ENCODE data around the gene IKZF2. TPM values are rescaled to one million over a fixed set of nuclear protein-coding genes. Genes with fewer than 3 reads are reported as not detected.

The IKZF2 gene
- total RNA-seq, 1 experiment from 2014 or later: 8.8 TPM

GRCh38 chr2:213104092-213104902 is 47.1 kb downstream of the IKZF2 start:
- Mint-ChIP-seq H3K27me3 (ENCODE audit: insufficient read depth, unreplicated experiment) (no peaks in the 10 kb centered on the region), H3K9me3 (ENCODE audit: unreplicated experiment) (no peaks in the 10 kb centered on the region), H3K4me1 (ENCODE audit: insufficient read depth, unreplicated experiment) (peaks cover 10% of the 10 kb centered on the region), H3K36me3 (ENCODE audit: insufficient read depth, unreplicated experiment) (no peaks in the 10 kb centered on the region), H3K4me3 (ENCODE audit: unreplicated experiment) (no peak overlapping the region), H3K27ac (ENCODE audit: low read depth, unreplicated experiment) (no peak overlapping the region)
- ChIA-PET POLR2A (interaction anchor here (1.2 kb wide), 1 partner anchor 40 kb away, joined by 4 read pairs; no protein-coding TSS in a partner anchor), CTCF (interaction anchor here (0.9 kb wide), 1 partner anchor 109 kb away, joined by 3 read pairs; no protein-coding TSS in a partner anchor)
- intact Hi-C loops (cut with micrococcal nuclease): no loop called here
- no TSS peak for BruUV-seq (replicated peaks)
- DNase-seq (ENCODE audit: unreplicated experiment): peak; percentile 36
- TF ChIP-seq, protein P1, sequence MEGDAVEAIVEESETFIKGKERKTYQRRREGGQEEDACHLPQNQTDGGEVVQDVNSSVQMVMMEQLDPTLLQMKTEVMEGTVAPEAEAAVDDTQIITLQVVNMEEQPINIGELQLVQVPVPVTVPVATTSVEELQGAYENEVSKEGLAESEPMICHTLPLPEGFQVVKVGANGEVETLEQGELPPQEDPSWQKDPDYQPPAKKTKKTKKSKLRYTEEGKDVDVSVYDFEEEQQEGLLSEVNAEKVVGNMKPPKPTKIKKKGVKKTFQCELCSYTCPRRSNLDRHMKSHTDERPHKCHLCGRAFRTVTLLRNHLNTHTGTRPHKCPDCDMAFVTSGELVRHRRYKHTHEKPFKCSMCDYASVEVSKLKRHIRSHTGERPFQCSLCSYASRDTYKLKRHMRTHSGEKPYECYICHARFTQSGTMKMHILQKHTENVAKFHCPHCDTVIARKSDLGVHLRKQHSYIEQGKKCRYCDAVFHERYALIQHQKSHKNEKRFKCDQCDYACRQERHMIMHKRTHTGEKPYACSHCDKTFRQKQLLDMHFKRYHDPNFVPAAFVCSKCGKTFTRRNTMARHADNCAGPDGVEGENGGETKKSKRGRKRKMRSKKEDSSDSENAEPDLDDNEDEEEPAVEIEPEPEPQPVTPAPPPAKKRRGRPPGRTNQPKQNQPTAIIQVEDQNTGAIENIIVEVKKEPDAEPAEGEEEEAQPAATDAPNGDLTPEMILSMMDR (IDR thresholded peaks at IDR 0.05; ENCODE audit: unreplicated experiment): no peak

DNA sequence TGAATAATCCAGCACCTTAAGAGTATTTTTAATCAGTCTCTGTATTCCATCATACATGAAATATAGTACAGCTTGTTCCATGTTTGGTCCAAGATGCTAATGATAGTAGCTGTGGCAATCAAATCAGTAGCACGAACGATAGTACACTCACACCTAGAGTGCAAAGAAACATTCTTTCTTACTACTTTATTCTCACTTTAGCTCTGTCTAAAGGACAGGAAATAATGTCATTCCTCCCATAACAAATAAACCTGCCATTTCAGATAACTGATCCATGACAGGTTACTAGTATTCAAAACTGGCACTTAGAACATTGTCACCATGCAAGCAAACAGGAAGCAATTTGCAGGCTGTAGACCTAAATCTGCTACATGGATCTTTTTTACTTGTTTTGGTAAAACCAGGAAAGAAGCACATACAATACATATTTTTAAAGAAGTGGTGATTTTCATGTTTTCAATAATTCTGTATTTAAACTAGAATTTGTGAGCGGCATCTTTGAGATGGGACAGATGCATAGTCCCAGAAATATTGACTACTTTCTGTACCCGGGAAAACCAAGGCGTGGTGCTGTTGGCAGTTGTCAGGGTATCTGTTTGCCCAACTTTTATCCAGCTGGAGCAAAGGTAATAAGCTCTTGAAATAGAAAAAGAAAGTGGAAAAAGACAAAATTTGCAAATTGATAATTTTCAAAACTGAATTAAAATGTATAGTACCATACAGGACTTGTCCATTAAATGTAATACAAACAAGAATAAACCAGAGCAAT is 49.5 kb downstream of the IKZF2 start:
- intact Hi-C loops (cut with micrococcal nuclease): no loop called here
- POLR2A ChIA-PET: interaction anchor here (0.7 kb wide), 1 partner anchor 20 kb away, joined by 3 read pairs; no protein-coding TSS in a partner anchor

GRCh38 chr2:213101109-213101508 is 50.3 kb downstream of the IKZF2 start:
- peaks cover 10% of the 10 kb centered on the region for H3K4me1 Mint-ChIP-seq (ENCODE audit: insufficient read depth, unreplicated experiment)
- H3K27me3 Mint-ChIP-seq (ENCODE audit: insufficient read depth, unreplicated experiment): no peaks in the 10 kb centered on the region
- no peak overlapping the region for H3K27ac Mint-ChIP-seq (ENCODE audit: low read depth, unreplicated experiment)
- TF ChIP-seq, protein P1 (IDR thresholded peaks at IDR 0.05; ENCODE audit: unreplicated experiment): no peak
- H3K36me3 Mint-ChIP-seq (ENCODE audit: insufficient read depth, unreplicated experiment): no peaks in the 10 kb centered on the region
- H3K9me3 Mint-ChIP-seq (ENCODE audit: unreplicated experiment): no peaks in the 10 kb centered on the region
- H3K4me3 Mint-ChIP-seq (ENCODE audit: unreplicated experiment): no peak overlapping the region
- intact Hi-C loops (cut with micrococcal nuclease): no loop called here
- ChIA-PET CTCF (no interaction called here), POLR2A (interaction anchor here (0.7 kb wide), 1 partner anchor 20 kb away, joined by 3 read pairs; no protein-coding TSS in a partner anchor)
- no TSS peak for BruUV-seq (replicated peaks)
- no peak for DNase-seq (ENCODE audit: unreplicated experiment)

More for the DNA sequence above, 49.5 kb downstream of the IKZF2 start:
- CTCF ChIA-PET: interaction anchor here (1.6 kb wide), 1 partner anchor 210 kb away, joined by 5 read pairs; no protein-coding TSS in a partner anchor
- TF ChIP-seq, protein P1 (IDR thresholded peaks at IDR 0.05; ENCODE audit: unreplicated experiment): no peak
- Mint-ChIP-seq H3K4me3 (ENCODE audit: unreplicated experiment) (no peak overlapping the region), H3K9me3 (ENCODE audit: unreplicated experiment) (no peaks in the 10 kb centered on the region), H3K36me3 (ENCODE audit: insufficient read depth, unreplicated experiment) (no peaks in the 10 kb centered on the region), H3K27ac (ENCODE audit: low read depth, unreplicated experiment) (no peak overlapping the region), H3K4me1 (ENCODE audit: insufficient read depth, unreplicated experiment) (peaks cover 10% of the 10 kb centered on the region), H3K27me3 (ENCODE audit: insufficient read depth, unreplicated experiment) (no peaks in the 10 kb centered on the region)
- no peak for DNase-seq (ENCODE audit: unreplicated experiment)
- BruUV-seq (replicated peaks): no TSS peak

GRCh38 chr2:213098612-213099011 is 52.8 kb downstream of the IKZF2 start:
- CTCF ChIA-PET: interaction anchor here (1.1 kb wide), 1 partner anchor 54 kb away, joined by 3 read pairs; no protein-coding TSS in a partner anchor
- Mint-ChIP-seq H3K27ac (ENCODE audit: low read depth, unreplicated experiment) (no peak overlapping the region), H3K4me3 (ENCODE audit: unreplicated experiment) (no peak overlapping the region), H3K4me1 (ENCODE audit: insufficient read depth, unreplicated experiment) (no peaks in the 10 kb centered on the region), H3K36me3 (ENCODE audit: insufficient read depth, unreplicated experiment) (no peaks in the 10 kb centered on the region), H3K9me3 (ENCODE audit: unreplicated experiment) (no peaks in the 10 kb centered on the region), H3K27me3 (ENCODE audit: insufficient read depth, unreplicated experiment) (no peaks in the 10 kb centered on the region)
- DNase-seq (ENCODE audit: unreplicated experiment): no peak
- BruUV-seq (replicated peaks): no TSS peak
- POLR2A ChIA-PET: no interaction called here
- TF ChIP-seq, protein P1 (IDR thresholded peaks at IDR 0.05; ENCODE audit: unreplicated experiment): no peak
- intact Hi-C loops (cut with micrococcal nuclease): no loop called here
